ENCODE data around the gene MAD1L1. TPM values are rescaled to one million over a fixed set of nuclear protein-coding genes. Genes with fewer than 3 reads are reported as not detected.

The MAD1L1 gene
- total and polyA plus RNA-seq, 4 donors: 12.8 to 20.7 (median 16.5) TPM

DNA sequence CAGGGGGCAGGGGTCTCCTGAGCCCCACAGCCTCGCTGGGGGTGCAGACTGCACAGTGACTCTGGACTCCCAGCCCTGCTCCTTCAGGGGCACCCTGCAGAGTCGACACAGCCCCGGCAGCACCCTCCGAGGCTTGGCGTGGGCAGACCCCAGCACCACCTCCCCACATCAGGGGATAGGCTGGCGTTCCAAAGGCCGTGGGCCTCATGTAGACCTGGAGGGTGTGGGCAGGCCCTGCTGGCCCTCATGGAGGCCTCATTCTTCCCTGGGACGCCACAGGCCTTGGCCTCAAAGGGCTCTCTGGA, 296.8 kb downstream of the MAD1L1 start:
- H3K4me1 ChIP-seq (ENCODE audit: control insufficient read depth in 4 of 4, insufficient read depth in 4 of 4, low read length in 3 of 4): no peaks in the 10 kb centered on the region
- H3K9me3 ChIP-seq (ENCODE audit: control insufficient read depth in 4 of 4, low read length in 3 of 4): no peaks in the 10 kb centered on the region
- H3K4me3 ChIP-seq (ENCODE audit: low read depth in 1 of 3, low read length in 3 of 3): no peak overlapping the region
- no peak for DNase-seq (ENCODE audit: low spot score)
- H3K27ac ChIP-seq (ENCODE audit: low read depth in 1 of 2, low read length in 2 of 2): no peak overlapping the region
- H3K27me3 ChIP-seq (ENCODE audit: control insufficient read depth in 4 of 4, insufficient read depth in 4 of 4, low read length in 3 of 4): no peaks in the 10 kb centered on the region
- TF ChIP-seq HNF4A (conservative IDR thresholded peaks at IDR 0.05) (no peak), TAF1 (conservative IDR thresholded peaks at IDR 0.05) (no peak), GABPA (IDR thresholded peaks at IDR 0.05 in 1 of 2, conservative IDR thresholded peaks at IDR 0.05 in 1 of 2) (no peak), RAD21 (IDR thresholded peaks at IDR 0.05) (no peak), EGR1 (IDR thresholded peaks at IDR 0.05; ENCODE audit: low read depth in 2 of 2) (no peak), FOXA2 (IDR thresholded peaks at IDR 0.05) (no peak), YY1 (IDR thresholded peaks at IDR 0.05) (no peak), RXRA (IDR thresholded peaks at IDR 0.05) (no peak), FOXA1 (IDR thresholded peaks at IDR 0.05) (no peak)
- TF ChIP-seq, protein P1, sequence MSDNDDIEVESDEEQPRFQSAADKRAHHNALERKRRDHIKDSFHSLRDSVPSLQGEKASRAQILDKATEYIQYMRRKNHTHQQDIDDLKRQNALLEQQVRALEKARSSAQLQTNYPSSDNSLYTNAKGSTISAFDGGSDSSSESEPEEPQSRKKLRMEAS (IDR thresholded peaks at IDR 0.05): no peak
- TF ChIP-seq, protein P2, sequence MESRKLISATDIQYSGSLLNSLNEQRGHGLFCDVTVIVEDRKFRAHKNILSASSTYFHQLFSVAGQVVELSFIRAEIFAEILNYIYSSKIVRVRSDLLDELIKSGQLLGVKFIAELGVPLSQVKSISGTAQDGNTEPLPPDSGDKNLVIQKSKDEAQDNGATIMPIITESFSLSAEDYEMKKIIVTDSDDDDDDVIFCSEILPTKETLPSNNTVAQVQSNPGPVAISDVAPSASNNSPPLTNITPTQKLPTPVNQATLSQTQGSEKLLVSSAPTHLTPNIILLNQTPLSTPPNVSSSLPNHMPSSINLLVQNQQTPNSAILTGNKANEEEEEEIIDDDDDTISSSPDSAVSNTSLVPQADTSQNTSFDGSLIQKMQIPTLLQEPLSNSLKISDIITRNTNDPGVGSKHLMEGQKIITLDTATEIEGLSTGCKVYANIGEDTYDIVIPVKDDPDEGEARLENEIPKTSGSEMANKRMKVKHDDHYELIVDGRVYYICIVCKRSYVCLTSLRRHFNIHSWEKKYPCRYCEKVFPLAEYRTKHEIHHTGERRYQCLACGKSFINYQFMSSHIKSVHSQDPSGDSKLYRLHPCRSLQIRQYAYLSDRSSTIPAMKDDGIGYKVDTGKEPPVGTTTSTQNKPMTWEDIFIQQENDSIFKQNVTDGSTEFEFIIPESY (IDR thresholded peaks at IDR 0.05): no peak
- TF ChIP-seq, protein P3, sequence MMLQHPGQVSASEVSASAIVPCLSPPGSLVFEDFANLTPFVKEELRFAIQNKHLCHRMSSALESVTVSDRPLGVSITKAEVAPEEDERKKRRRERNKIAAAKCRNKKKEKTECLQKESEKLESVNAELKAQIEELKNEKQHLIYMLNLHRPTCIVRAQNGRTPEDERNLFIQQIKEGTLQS (IDR thresholded peaks at IDR 0.05): no peak
- H3K36me3 ChIP-seq (ENCODE audit: control insufficient read depth in 4 of 4, insufficient read depth in 3 of 4, low read depth in 1 of 4, low read length in 3 of 4): no peaks in the 10 kb centered on the region
- H3K9ac ChIP-seq (ENCODE audit: low read depth in 1 of 2, low read length in 2 of 2): no peak overlapping the region
- 97% methylated on average over 8 of the region's 8 CpGs for WGBS

GRCh38 chr7:1935176-1936005, 297.4 kb downstream of the MAD1L1 start:
- Histone ChIP-seq H3K4me3 (ENCODE audit: low read depth in 1 of 3, low read length in 3 of 3) (no peak overlapping the region), H3K27me3 (ENCODE audit: control insufficient read depth in 4 of 4, insufficient read depth in 4 of 4, low read length in 3 of 4) (no peaks in the 10 kb centered on the region), H3K9me3 (ENCODE audit: control insufficient read depth in 4 of 4, low read length in 3 of 4) (no peaks in the 10 kb centered on the region), H3K4me1 (ENCODE audit: control insufficient read depth in 4 of 4, insufficient read depth in 4 of 4, low read length in 3 of 4) (no peaks in the 10 kb centered on the region), H3K27ac (ENCODE audit: low read depth in 1 of 2, low read length in 2 of 2) (no peak overlapping the region), H3K9ac (ENCODE audit: low read depth in 1 of 2, low read length in 2 of 2) (no peak overlapping the region), H3K36me3 (ENCODE audit: control insufficient read depth in 4 of 4, insufficient read depth in 3 of 4, low read depth in 1 of 4, low read length in 3 of 4) (no peaks in the 10 kb centered on the region)
- no peak for TF ChIP-seq EGR1 (IDR thresholded peaks at IDR 0.05; ENCODE audit: low read depth in 2 of 2)
- no peak for TF ChIP-seq REST (IDR thresholded peaks at IDR 0.05)
- WGBS: 98% methylated on average over 21 of the region's 21 CpGs
- DNase-seq (ENCODE audit: low spot score): no peak
